Bronchial epithelial cell (primary cell): ENCODE measurements around the gene NANS. TPM values are rescaled to one million over a fixed set of nuclear protein-coding genes. Genes with fewer than 3 reads are reported as not detected.
"Not testable (repeated sequence)": the region's sequence is repeated elsewhere in the genome, so short reads cannot be mapped to it uniquely, and the experiment has no call there.

Source experiments
- DNase-seq: peaks from one replicate; pipeline ENCODE4 v3.0.0-alpha.2; 2010; ENCODE audit warnings: low read depth
- FAIRE-seq: peaks from 2 replicates; lab custom pipeline; 2011; peaks lifted over from hg19 to GRCh38; lab: Jason Lieb, UNC
- H3K27me3 ChIP-seq: 2 replicates; pipeline ENCODE4 v1.5.1; 2011; ENCODE audit warnings: low read length; ENCODE audit not compliant: control insufficient read depth, insufficient read depth
- H3K36me3 ChIP-seq: 2 replicates; pipeline ENCODE4 v1.5.1; 2011; ENCODE audit warnings: low read length; ENCODE audit not compliant: control insufficient read depth, insufficient read depth
- H3K4me3 ChIP-seq: 2 replicates; pipeline ENCODE4 v1.5.1; 2011; ENCODE audit warnings: mild to moderate bottlenecking, low read depth, low read length, control low read depth
- total RNA-seq: library from RNA; depleted of rRNA; stranded (reverse); fragments of >200 nt; gene quantifications from 2 replicates; pipeline ENCODE4 v1.2.1, GENCODE V29; 2014
- TF ChIP-seq, protein P1 (sequence below): IDR thresholded peaks from 2 replicates; pipeline ENCODE4 v1.5.1; 2011; ENCODE audit warnings: mild to moderate bottlenecking, moderate library complexity, low read length, control low read depth, inconsistent platforms; ENCODE audit not compliant: insufficient read depth, severe bottlenecking

NANS gene
- total RNA-seq, 1 donor from 2014 or later, result 118 TPM

DNA sequence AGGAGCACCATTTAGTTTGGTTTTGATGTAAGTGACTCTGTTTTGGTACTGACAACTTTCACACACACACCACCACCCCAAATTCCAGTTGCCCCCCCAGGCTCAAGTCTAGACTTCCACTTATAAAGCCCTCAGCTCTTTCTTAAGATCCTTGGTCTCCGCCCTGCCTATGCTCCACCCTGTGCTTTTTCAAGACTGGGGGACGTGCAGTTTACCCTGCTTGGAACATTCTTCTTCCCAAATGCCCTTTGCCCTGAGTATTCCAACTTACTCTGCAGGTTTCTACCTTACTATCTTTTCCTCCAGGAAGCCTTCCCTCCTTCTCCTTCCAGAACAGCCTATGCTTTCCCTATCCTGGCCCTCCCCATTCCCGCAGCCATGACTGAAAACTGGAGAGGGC lies 63.9 kb downstream of the NANS start:
- Histone ChIP-seq H3K4me3 (no peak overlapping the region), H3K36me3 (peaks cover 6% of the 10 kb centered on the region), H3K27me3 (no peaks in the 10 kb centered on the region)
- TF ChIP-seq, protein P1, sequence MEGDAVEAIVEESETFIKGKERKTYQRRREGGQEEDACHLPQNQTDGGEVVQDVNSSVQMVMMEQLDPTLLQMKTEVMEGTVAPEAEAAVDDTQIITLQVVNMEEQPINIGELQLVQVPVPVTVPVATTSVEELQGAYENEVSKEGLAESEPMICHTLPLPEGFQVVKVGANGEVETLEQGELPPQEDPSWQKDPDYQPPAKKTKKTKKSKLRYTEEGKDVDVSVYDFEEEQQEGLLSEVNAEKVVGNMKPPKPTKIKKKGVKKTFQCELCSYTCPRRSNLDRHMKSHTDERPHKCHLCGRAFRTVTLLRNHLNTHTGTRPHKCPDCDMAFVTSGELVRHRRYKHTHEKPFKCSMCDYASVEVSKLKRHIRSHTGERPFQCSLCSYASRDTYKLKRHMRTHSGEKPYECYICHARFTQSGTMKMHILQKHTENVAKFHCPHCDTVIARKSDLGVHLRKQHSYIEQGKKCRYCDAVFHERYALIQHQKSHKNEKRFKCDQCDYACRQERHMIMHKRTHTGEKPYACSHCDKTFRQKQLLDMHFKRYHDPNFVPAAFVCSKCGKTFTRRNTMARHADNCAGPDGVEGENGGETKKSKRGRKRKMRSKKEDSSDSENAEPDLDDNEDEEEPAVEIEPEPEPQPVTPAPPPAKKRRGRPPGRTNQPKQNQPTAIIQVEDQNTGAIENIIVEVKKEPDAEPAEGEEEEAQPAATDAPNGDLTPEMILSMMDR, result no peak
- FAIRE-seq (no peak), DNase-seq (no peak)

DNA sequence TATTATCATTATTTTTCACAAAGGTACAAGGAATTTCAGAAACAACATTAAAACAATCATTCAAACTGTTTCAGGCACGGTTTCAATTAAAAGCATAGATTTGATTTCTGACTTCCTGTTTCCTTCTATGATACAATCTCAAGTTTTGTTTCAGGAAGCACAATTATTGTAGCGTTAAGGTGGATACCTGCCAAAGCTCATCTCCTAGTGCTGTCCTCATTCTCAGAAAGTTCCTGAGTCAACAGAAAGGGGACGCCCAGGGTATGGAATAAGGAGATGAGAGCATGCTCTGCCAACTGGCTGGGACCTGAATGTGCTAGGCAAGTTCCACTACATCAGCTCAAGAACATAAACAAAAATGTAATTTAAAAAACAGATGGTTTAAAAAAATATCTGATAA lies 64.5 kb downstream of the NANS start:
- FAIRE-seq, result no peak
- Histone ChIP-seq H3K36me3 (peaks cover 6% of the 10 kb centered on the region), H3K4me3 (no peak overlapping the region), H3K27me3 (no peaks in the 10 kb centered on the region)
- DNase-seq, result peak; percentile 58
- TF ChIP-seq, protein P1, result peak; percentile 33

DNA sequence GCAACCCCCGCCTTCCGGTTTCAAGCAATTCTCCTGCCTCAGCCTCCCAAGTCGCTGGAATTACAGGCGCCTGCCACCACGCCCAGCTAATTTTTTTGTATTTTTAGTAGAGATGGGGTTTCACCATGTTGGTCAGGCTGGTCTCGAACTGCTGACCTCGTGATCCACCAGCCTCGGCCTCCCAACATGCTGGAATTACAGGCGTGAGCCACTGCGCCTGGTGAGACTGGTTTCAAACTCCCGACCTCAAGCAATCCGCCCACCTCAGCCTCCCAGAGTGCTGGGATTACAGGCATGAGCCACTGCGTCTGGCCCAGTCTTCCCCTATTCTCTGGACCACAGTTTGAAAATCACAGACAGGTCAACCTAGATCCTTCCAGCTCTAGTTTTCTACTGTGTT lies 67.6 kb downstream of the NANS start:
- DNase-seq, H3K4me3 ChIP-seq, H3K27me3 ChIP-seq, FAIRE-seq: not testable (repeated sequence)
- peaks cover 22% of the 10 kb centered on the region for H3K36me3 ChIP-seq

DNA sequence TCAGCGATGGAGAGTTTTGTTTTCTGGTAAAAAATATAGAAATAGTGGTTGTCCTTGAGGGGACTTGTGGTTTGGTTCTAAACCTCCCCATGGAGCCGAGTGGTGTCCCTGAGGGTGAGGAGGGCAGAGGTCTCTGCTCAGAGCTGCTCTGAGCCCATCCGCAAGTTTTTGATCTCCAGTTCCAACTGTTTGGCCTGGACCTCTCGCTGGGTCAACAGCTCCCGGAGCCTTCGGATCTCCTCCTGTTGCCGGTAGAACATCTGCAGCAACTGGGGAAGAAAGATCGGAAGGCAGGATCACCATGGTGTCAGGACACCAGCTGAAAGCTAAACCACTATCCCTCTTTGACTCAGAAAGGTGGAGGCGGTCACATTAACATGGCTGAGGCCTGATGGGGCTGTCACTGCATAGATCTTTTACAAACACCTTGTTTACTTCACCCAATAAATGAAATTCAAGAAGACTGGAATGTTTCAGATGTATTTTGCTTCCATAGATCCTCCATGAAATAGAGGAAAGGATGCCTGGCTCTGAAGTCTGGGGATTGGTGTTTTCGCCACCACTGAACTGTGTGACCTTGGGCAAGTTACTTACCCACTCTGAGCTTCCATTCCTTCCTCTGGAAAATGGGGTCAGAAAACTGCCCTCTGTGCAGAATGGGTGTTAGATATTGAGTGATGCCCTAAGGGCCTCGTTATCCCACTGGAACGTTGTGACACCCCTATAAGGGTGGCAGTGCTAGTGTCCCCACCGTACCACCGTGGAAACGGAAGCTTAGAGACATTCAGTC lies 68.3 kb downstream of the NANS start:
- no peak overlapping the region for H3K4me3 ChIP-seq

DNA sequence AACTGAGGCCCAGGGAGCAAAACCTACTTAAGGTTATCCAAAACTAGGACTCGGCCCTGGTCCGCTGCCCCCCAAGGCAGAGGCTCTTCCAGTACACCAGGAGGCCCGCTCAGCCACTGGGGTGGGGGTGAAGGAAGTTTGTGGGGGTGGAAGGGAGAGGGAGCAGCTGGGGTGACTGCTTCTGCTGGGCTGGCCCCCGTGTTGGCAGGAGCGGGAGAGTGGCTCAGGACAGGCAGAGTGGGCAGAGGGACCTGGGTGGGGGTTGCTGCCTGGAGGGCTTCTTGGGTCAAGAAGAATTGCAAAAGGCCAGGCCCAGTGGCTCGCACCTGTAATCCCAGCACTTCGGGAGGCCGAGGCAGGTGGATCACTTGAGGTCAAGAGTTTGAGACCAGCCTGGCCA lies 70.7 kb downstream of the NANS start:
- no peak for DNase-seq
- FAIRE-seq, result no peak
- TF ChIP-seq, protein P1, result no peak

More for the DNA sequence above, 68.3 kb downstream of the NANS start:
- DNase-seq (no peak), FAIRE-seq (no peak)
- Histone ChIP-seq H3K27me3 (no peaks in the 10 kb centered on the region), H3K36me3 (peaks cover 26% of the 10 kb centered on the region)
- TF ChIP-seq, protein P1, result no peak

DNA sequence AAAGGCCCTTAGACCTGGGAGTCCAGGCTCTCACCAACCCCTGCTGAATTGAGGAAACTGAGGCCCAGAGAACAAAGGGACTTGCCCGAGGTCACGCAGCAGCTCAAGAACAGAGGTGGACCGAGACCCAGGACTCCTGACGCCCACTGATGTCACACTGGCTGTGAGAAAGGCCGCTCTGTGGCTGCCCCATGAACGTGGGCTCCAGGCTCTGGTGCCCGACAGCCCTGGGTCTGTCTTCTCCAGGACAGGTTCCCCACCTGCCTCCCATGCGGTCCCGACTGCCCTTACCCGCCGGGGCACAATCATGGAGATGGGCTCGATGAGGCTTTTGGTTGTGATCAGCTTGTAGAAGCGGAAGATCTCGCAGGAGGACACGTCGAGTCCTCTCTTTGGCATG lies 71.8 kb downstream of the NANS start:
- no peak for FAIRE-seq
- Histone ChIP-seq H3K27me3 (no peaks in the 10 kb centered on the region), H3K36me3 (peaks cover 41% of the 10 kb centered on the region), H3K4me3 (no peak overlapping the region)
- TF ChIP-seq, protein P1, result no peak
- no peak for DNase-seq

More for the DNA sequence above, 70.7 kb downstream of the NANS start:
- H3K36me3 ChIP-seq, result peaks cover 34% of the 10 kb centered on the region
- no peaks in the 10 kb centered on the region for H3K27me3 ChIP-seq
- H3K4me3 ChIP-seq, result no peak overlapping the region
